Measurements from ENCODE around the gene CRNKL1. TPM values are rescaled to one million over a fixed set of nuclear protein-coding genes. Genes with fewer than 3 reads are reported as not detected.

The CRNKL1 gene
- polyA plus RNA-seq, 1 experiment: 7.8 TPM

DNA sequence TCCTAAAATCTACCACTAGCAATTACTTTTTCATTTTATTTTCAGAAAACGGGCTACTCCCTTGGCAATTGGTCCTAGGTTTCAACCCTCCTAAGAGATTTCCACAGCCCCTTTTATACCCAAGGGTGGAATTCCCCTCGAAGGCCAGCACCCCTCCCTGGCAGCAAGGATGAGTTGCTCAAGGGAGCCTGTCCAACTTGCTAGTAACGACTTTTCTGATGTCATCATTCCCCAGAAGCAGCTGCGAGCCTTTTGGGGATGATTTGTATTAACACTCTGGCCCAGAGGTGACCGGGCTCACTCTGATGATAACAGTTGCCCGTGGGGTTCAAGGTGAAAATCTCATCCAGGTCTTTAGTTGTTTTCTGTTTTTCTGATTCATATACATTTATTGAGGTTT lies 65.8 kb downstream of the CRNKL1 start:
- no peak for DNase-seq (ENCODE audit: low read depth)
- no peak overlapping the region for H3K4me3 ChIP-seq (ENCODE audit: low read depth, low read length)
- ChIA-PET POLR2A (interaction anchor here (0.7 kb wide), 1 partner anchor 10 kb away, joined by 4 read pairs; no protein-coding TSS in a partner anchor), CTCF (interaction anchor here (0.7 to 2.1 kb wide), 2 partner anchors 8 to 9 kb away, joined by 3 to 7 read pairs; no protein-coding TSS in a partner anchor)
- H3K36me3 ChIP-seq (ENCODE audit: control insufficient read depth, insufficient read depth, low read length): peaks cover 5% of the 10 kb centered on the region
- TF ChIP-seq, protein P1, sequence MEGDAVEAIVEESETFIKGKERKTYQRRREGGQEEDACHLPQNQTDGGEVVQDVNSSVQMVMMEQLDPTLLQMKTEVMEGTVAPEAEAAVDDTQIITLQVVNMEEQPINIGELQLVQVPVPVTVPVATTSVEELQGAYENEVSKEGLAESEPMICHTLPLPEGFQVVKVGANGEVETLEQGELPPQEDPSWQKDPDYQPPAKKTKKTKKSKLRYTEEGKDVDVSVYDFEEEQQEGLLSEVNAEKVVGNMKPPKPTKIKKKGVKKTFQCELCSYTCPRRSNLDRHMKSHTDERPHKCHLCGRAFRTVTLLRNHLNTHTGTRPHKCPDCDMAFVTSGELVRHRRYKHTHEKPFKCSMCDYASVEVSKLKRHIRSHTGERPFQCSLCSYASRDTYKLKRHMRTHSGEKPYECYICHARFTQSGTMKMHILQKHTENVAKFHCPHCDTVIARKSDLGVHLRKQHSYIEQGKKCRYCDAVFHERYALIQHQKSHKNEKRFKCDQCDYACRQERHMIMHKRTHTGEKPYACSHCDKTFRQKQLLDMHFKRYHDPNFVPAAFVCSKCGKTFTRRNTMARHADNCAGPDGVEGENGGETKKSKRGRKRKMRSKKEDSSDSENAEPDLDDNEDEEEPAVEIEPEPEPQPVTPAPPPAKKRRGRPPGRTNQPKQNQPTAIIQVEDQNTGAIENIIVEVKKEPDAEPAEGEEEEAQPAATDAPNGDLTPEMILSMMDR (IDR thresholded peaks at IDR 0.05; ENCODE audit: insufficient read depth, low read depth, low read length): no peak
- no peaks in the 10 kb centered on the region for H3K27me3 ChIP-seq (ENCODE audit: control insufficient read depth, insufficient read depth, low read length)

Other genes starting within 250 kb of the CRNKL1 start
- 34.5 and 63.4 TPM in 2 replicates for gene NAA20, start 35.1 kb downstream of the CRNKL1 start, polyA plus RNA-seq (2011; rRNA removed)
- not detected in 2 replicates for gene CFAP61, start 66 bp upstream of the CRNKL1 start, polyA plus RNA-seq (2011; rRNA removed)

All from BJ (cell line).